GM21526 (cell line): Measurements from ENCODE around the gene GRK3.

Experiments used
- ATAC-seq: cut with Tn5 transposase; IDR thresholded peaks from one replicate; pipeline ENCODE4 v1.9.1; 2021; ENCODE audit warnings: moderate library complexity; ENCODE audit not compliant: unreplicated experiment, low FRiP score

GRK3 gene

DNA sequence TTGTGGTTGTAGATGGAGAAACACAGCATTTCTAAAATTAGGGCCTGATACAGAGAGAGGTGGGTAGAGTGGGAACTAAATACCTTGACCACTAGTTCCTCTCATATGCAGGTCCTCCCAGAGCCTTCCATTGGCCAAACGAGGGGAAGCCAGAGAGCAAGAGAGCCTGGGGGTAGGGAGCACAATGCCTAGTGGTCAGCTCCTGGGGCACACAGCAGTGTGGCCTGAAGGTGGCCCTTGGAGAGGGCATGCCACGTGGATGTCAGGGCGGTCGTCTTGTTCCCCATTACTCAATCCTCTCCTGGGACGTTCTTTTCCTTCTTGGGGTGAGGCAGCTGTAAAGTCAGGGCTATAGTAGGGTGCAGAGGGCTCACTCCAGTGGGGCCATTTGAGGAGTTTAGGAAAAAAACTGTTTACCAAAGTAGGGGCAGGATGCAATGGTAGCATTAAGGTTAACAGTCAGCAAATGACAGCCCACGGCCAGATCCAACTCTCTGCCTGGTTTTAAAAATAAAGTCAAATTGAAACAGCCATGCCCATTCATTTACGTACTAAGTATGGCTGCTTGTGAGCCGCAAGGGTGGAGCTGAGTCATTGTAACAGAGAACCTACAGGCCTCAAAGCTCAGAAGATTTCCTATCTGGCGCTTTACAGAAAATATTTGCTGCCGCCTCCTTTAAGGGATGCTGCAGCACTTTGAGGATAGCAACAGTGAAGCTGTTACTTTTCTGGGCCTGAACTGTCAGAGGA lies 185.1 kb downstream of the GRK3 start:
- ATAC-seq: no peak

DNA sequence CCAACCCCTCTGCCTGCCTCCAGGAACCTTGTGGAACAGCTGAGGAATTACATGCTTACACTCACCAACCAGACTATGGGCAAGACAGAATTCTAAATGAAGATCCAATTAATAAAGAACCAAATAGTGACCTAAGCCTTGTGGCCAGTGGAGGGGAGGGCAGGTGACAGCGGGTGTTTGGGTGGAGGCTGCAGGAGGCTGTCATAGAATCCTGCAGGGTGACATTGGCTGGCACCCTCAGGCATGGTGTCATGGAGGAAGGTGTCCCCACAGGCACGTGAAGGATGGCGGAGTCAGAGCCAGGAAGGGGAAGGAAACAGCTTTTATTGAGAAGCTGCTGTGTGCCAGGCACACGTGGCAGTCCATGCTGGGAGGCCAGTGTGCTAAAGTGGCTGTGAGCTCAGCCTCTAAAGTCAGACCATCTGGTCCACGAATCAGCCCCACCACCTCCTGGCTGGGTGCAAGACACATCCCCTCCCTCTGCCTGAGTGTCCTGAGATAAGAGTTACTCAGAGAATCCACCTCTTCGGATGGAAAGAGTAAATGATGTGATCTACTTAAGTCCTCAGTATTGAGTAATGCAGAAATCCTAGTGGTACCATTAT lies 186.2 kb downstream of the GRK3 start:
- no peak for ATAC-seq

DNA sequence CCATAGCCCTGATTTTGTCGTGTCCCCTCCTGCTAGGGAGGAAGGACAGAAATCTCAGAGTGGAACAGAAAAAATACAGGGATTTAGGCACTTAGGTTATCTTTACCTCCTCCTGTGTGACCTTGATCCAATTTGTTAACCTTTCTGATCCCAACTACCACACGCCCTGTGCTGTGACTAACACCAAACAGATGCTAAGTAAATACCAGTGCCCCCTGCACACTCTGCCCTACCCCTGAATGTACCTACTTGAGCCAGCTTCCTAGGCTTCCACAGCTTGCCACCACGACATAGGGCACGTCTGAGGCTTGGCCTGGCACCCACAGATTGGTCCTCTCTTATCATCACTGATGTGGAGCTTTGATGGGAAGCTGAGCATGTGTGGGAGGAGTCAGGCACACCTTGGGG lies 186.7 kb downstream of the GRK3 start:
- ATAC-seq: no peak

DNA sequence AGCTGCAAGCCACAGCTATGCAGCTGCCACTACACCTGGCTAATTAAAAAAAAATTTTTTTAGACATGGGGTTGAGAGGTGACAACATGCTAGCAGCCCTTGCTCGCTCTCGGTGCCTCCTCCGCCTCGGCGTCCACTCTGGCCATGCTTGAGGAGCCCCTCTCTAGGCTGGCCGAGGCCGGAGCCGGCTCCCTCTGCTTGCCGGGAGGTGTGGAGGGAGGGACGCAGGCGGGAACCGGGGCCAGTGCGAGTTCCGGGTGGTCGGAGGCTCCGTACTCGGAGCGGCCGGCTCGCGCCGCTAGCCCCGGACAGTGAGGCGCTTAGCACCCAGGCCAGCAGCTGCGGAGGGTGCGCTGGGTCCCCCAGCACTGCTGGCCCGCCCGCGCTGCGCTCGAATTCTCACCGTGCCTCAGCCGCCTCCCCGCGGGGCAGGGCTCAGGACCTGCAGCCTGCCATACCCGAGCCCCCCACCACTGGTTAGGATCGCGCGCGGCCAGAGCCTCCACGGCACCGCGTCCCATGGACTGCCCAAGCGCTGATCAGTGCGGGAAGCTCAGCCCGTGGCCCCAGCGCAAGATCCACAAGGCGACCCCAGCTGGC lies 188.2 kb downstream of the GRK3 start:
- no peak for ATAC-seq

DNA sequence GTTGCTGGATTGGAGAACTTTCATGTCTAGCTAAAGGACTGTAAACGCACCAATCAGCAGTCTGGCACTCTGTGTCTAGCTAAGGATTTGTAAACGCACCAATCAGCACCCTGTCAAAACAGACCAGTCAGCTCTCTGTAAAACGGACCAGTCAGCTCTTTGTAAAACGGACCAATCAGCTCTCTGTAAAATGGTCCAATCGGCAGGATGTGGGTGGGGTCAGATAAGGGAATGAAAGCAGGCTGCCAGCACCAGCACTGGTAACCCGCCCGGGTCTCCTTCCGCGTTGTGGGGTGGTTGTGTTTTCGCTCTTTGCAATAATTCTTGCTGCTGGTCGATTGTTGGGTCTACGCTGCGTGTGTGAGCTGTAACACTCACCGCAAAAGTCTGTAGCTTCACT lies 188.8 kb downstream of the GRK3 start:
- no peak for ATAC-seq

GRCh38 chr22:25754527-25755202 lies 190.2 kb downstream of the GRK3 start:
- no peak for ATAC-seq

GRCh38 chr22:25757686-25758085 lies 193.2 kb downstream of the GRK3 start:
- ATAC-seq: no peak

DNA sequence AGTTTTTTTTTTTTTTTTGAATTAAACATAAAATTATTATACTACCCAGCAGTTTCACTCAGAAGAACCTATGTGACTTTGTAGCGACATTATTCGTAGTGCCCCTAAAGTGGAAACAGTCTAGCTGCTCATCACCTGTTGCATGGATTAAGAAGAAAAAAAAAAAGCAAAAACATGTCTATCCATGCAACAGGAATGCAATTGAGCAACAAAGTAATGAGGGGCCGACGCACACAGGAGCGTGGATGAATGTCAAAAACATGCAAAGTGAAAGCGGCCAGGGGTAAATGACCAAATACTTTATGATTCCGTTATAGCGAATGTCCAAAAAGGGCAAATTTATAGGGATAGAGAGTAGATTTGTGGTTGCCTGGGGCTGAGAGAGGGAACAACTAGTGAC lies 193.8 kb downstream of the GRK3 start:
- ATAC-seq: no peak

- ATAC-seq: no peak
These were observed 195.4 kb downstream of the GRK3 start for GRCh38 chr22:25759825-25760231.

DNA sequence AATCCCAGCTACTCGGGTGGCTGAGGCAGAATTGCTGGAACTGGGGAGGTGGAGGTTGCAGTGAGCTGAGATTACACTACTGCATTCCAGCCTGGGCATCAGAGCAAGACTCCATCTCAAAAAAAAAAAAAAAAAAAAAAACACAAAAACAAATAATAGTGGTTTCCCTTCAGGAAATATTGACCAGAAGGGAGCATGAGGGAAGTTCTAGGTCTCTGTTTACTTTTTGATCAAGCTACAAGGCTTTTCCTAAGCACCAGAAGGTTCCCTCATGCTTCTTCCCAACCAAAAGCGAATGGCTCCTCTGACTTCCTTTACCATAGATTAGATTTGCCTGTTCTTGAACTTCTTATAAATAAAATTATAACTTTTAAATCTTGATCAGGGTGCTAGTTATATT lies 195.8 kb downstream of the GRK3 start:
- no peak for ATAC-seq

GRCh38 chr22:25760848-25761595 lies 196.5 kb downstream of the GRK3 start:
- no peak for ATAC-seq

DNA sequence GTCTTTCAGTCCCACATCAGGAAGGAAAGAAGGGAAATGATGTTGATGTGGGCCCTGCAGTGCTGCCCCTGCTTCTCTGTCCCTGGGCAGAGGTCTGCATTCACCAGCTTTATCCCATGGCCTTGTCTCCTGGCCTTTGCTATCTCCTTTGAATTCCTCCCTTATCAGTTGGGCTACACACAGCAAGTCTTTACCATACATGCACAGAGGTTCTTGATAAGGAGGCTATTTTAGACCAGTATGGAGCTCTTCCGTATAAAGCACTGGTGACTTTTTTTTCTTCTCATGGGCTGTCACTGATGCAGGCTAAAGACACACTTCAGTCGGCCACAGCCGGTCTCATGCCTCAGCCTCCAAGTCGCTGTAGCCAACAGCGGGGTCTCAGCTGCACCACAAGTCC lies 197.7 kb downstream of the GRK3 start:
- ATAC-seq: no peak

- ATAC-seq: no peak
These were observed 198.8 kb downstream of the GRK3 start for GRCh38 chr22:25763239-25763777.

- no peak for ATAC-seq
These were observed 200.0 kb downstream of the GRK3 start for GRCh38 chr22:25764270-25765015.

DNA sequence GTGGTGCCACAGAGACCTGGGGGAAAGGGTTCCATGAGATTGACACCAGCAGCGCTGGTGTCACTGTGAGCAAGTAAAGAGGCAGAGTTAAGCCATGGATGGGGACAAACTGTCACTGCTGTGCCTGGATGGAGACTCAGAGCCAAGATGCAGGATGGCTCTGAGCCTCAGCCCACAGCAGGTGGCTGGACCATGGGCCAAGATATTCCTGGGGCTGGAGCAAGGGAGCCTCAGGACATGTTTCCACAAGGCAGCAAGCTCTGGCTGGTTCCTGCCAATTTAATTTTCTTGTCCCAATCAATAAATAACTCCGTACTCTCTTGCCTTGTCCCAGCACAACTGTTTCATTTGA lies 200.5 kb downstream of the GRK3 start:
- ATAC-seq: no peak

- no peak for ATAC-seq
These were observed 201.3 kb downstream of the GRK3 start for GRCh38 chr22:25765801-25766200.

- no peak for ATAC-seq
These were observed 201.9 kb downstream of the GRK3 start for GRCh38 chr22:25766418-25766817.

DNA sequence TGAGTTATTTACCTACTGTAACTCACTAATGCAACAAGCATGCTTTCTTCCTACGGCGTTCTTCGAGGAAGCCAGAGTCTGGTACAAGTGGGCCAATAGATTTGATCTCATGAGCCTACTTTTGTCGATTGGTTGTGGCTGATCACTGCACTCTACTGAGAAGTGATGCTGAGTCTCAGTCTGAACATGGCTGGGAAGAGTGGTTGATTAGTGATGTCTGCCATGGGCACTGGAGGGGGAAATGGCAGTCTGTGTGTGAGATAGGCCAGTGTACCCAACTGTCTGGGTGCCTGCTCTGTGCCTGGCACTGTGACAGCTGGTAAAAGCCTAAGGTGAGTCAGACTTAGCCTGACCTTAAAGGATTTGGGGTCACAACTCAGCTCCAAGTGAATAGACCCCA lies 205.9 kb downstream of the GRK3 start:
- ATAC-seq: no peak

DNA sequence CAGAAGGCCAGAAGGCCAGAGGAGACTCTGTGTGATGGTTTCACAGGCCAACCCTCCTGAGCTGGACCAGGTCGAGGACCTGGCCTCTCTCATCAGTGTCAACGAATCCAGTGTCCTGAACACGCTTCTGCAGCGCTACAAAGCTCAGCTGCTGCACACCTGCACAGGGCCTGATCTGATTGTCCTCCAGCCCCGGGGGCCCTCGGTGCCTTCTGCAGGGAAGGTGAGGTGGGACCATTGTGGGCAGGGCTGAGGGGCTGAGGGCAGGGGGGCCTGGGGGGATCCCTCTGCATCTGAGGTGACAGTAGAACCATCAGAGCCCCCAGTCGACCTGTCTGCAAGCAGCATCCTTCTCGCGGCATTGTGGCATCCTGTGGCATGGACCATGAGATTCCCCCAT lies 207.8 kb downstream of the GRK3 start:
- ATAC-seq: no peak

GRCh38 chr22:25774575-25775026 lies 210.1 kb downstream of the GRK3 start:
- ATAC-seq: no peak
